SK-N-SH treated with all-trans-retinoic acid at 6 μM for 48 hours (cell line): ENCODE data around the gene ST3GAL4.

ENCODE experiments used
- ATAC-seq: fragments of 200-7000 bp; cut with Tn5 transposase; 3 replicates; pipeline ENCODE4 v1.9.1; 2020; ENCODE audit warnings: mild to moderate bottlenecking, moderate library complexity
- ARNTL ChIP-seq: fragments of 450-650 bp; formaldehyde crosslinking; IDR thresholded peaks from 2 replicates; pipeline ENCODE4 v1.5.0; 2020; ENCODE audit warnings: low read depth, mild to moderate bottlenecking, moderate library complexity, borderline replicate concordance
- CSDC2 ChIP-seq: fragments of 250-450 bp; sonication (Bioruptor Pico); IDR thresholded peaks from 2 replicates; pipeline ENCODE4 v1.5.0; 2020; ENCODE audit warnings: mild to moderate bottlenecking, moderate library complexity
- ESRRG ChIP-seq: fragments of 250-450 bp; sonication (Bioruptor Pico); IDR thresholded peaks from 2 replicates; pipeline ENCODE4 v1.6.1; 2021; ENCODE audit warnings: mild to moderate bottlenecking
- GLIS3 ChIP-seq: fragments of 250-450 bp; sonication (Bioruptor Pico); IDR thresholded peaks from 2 replicates; pipeline ENCODE4 v1.5.0; 2020; ENCODE audit warnings: mild to moderate bottlenecking, moderate library complexity
- ISL1 ChIP-seq: fragments of 250-450 bp; sonication (Bioruptor Pico); IDR thresholded peaks from 2 replicates; pipeline ENCODE4 v2.1.2; 2022; ENCODE audit warnings: mild to moderate bottlenecking, moderate library complexity
- OSR1 ChIP-seq: fragments of 250-450 bp; sonication (Bioruptor Pico); IDR thresholded peaks from 2 replicates; pipeline ENCODE4 v1.8.0; 2022; ENCODE audit warnings: moderate library complexity, mild to moderate bottlenecking, inconsistent platforms
- PATZ1 ChIP-seq: fragments of 250-450 bp; sonication (Bioruptor Pico); IDR thresholded peaks from 2 replicates; pipeline ENCODE4 v1.8.0; 2020; ENCODE audit warnings: mild to moderate bottlenecking, moderate library complexity, borderline replicate concordance
- PPARA ChIP-seq: fragments of 250-450 bp; sonication (Bioruptor Pico); IDR thresholded peaks from 2 replicates; pipeline ENCODE4 v1.5.0; 2020; ENCODE audit warnings: mild to moderate bottlenecking, borderline replicate concordance
- RARB ChIP-seq: fragments of 250-450 bp; sonication (Bioruptor Pico); IDR thresholded peaks from 2 replicates; pipeline ENCODE4 v1.8.0; 2021; ENCODE audit warnings: mild to moderate bottlenecking, moderate library complexity
- SNAI2 ChIP-seq: fragments of 250-450 bp; sonication (Bioruptor Pico); IDR thresholded peaks from 2 replicates; pipeline ENCODE4 v1.5.0; 2020; ENCODE audit warnings: mild to moderate bottlenecking, moderate library complexity
- TCF4 ChIP-seq: fragments of 250-450 bp; sonication (Bioruptor Pico); IDR thresholded peaks from 2 replicates; pipeline ENCODE4 v1.8.0; 2021; ENCODE audit warnings: mild to moderate bottlenecking, moderate library complexity, borderline replicate concordance
- TOX ChIP-seq: fragments of 250-450 bp; sonication (Bioruptor Pico); IDR thresholded peaks from 2 replicates; pipeline ENCODE4 v1.8.0; 2021; ENCODE audit warnings: mild to moderate bottlenecking, moderate library complexity, borderline replicate concordance
- ZC3H10 ChIP-seq: fragments of 250-450 bp; sonication (Bioruptor Pico); IDR thresholded peaks from 2 replicates; pipeline ENCODE4 v1.5.1; 2021; ENCODE audit warnings: mild to moderate bottlenecking, moderate library complexity
- ZFP3 ChIP-seq: fragments of 250-450 bp; sonication (Bioruptor Pico); IDR thresholded peaks from 2 replicates; pipeline ENCODE4 v1.5.0; 2020; ENCODE audit warnings: mild to moderate bottlenecking, moderate library complexity
- ZNF565 ChIP-seq: fragments of 450-650 bp; formaldehyde crosslinking; conservative IDR thresholded peaks from 2 replicates; pipeline ENCODE4 v1.5.0; 2020; ENCODE audit warnings: low read depth, mild to moderate bottlenecking, moderate library complexity
- ZNF70 ChIP-seq: fragments of 450-650 bp; formaldehyde crosslinking; IDR thresholded peaks from 2 replicates; pipeline ENCODE4 v1.5.0; 2020; ENCODE audit warnings: mild to moderate bottlenecking, moderate library complexity
- ZNF8 ChIP-seq: fragments of 450-650 bp; formaldehyde crosslinking; IDR thresholded peaks from 2 replicates; pipeline ENCODE4 v1.5.0; 2020; ENCODE audit warnings: mild to moderate bottlenecking, moderate library complexity
- TF ChIP-seq, protein P1 (sequence below): fragments of 250-450 bp; sonication (Bioruptor Pico); IDR thresholded peaks from 2 replicates; pipeline ENCODE4 v1.5.1; 2020; ENCODE audit warnings: low read depth, mild to moderate bottlenecking, moderate library complexity
- TF ChIP-seq, protein P2 (sequence below): fragments of 250-450 bp; sonication (Bioruptor Pico); IDR thresholded peaks from 2 replicates; pipeline ENCODE4 v1.5.0; 2020; ENCODE audit warnings: mild to moderate bottlenecking, moderate library complexity
- TF ChIP-seq, protein P3 (sequence below): fragments of 250-450 bp; sonication (Bioruptor Pico); IDR thresholded peaks from 2 replicates; pipeline ENCODE4 v1.8.0; 2021; ENCODE audit warnings: low read depth, mild to moderate bottlenecking, moderate library complexity, borderline replicate concordance
- TF ChIP-seq, protein P4 (sequence below): fragments of 250-450 bp; sonication (Bioruptor Pico); IDR thresholded peaks from 2 replicates; pipeline ENCODE4 v1.5.1; 2021; ENCODE audit warnings: mild to moderate bottlenecking, moderate library complexity

ST3GAL4 gene

DNA sequence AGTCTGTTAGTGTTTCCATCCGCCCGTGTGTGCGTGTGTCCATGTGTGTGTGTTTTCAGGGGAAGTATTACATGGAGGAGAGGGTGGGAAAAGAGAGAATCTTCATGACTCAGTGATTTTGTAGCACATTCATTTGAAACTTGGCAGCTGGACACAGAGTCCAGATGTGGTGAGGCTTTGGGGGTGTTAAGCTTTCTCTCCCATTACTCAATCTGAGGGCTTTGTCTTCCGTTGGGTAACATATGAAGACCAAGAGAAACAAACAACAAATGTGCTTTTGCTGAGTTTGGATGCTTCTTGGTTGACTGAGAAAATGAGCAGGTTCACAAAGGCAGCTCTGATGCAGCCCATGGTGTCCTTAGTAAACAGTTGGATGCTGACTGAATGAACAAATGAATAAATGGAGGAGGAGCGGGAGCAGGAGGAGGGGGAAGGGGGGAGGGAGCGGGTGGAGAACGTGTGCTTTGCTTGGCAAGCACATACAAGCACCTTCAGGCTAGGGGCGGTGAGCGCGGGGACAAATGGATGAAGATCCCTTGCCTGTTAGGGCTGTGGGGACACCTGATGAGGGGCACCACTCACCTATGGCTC, 104.3 kb downstream of the ST3GAL4 start:
- TF ChIP-seq RARB (CRISPR knock-in tag) (no peak), ARNTL (CRISPR knock-in tag) (no peak), ESRRG (CRISPR knock-in tag) (no peak)
- ATAC-seq: no peak

DNA sequence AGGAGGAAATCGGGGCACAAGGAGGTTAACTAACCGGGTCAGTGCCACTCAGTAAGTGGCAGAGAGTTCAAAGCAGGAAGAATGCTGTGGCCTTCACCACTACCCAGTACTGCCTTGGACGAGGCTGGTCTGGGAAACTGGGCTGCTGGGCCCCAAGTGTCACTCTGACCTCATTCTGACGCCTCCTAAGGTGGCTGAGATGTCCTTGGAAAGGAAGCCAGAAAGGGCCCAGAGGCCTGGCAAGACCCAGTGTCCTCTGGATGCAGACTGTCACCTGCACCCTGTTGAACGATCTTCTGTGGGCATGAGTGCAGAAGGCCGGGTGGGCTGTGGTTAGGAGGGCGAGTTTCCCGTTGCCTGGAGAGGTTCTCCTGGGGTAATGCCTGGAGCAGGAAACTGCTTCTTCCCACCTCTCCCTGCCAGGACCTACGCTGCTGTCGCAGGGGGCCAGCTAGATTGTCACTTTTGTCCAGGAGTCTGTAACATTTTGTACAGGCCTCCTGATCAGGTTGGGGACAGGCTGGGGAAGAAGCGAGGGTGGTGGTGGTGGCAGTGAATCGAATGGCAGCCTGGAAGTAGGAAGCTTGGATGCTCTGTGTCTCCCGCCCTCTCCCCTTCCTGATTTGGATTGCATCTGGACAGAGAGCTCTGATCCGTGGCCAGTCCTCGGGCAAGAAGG, 105.1 kb downstream of the ST3GAL4 start:
- TF ChIP-seq ZNF70 (CRISPR knock-in tag) (no peak), CSDC2 (CRISPR knock-in tag) (no peak), ZNF565 (CRISPR knock-in tag) (no peak), RARB (CRISPR knock-in tag) (no peak), ZFP3 (no peak), GLIS3 (CRISPR knock-in tag) (no peak), SNAI2 (CRISPR knock-in tag) (no peak), TCF4 (CRISPR knock-in tag) (no peak), TOX (no peak), ZNF8 (CRISPR knock-in tag) (no peak), PATZ1 (CRISPR knock-in tag) (no peak)
- TF ChIP-seq, protein P1, sequence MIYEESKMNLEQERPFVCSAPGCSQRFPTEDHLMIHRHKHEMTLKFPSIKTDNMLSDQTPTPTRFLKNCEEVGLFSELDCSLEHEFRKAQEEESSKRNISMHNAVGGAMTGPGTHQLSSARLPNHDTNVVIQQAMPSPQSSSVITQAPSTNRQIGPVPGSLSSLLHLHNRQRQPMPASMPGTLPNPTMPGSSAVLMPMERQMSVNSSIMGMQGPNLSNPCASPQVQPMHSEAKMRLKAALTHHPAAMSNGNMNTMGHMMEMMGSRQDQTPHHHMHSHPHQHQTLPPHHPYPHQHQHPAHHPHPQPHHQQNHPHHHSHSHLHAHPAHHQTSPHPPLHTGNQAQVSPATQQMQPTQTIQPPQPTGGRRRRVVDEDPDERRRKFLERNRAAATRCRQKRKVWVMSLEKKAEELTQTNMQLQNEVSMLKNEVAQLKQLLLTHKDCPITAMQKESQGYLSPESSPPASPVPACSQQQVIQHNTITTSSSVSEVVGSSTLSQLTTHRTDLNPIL (CRISPR knock-in tag): no peak
- TF ChIP-seq, protein P2, sequence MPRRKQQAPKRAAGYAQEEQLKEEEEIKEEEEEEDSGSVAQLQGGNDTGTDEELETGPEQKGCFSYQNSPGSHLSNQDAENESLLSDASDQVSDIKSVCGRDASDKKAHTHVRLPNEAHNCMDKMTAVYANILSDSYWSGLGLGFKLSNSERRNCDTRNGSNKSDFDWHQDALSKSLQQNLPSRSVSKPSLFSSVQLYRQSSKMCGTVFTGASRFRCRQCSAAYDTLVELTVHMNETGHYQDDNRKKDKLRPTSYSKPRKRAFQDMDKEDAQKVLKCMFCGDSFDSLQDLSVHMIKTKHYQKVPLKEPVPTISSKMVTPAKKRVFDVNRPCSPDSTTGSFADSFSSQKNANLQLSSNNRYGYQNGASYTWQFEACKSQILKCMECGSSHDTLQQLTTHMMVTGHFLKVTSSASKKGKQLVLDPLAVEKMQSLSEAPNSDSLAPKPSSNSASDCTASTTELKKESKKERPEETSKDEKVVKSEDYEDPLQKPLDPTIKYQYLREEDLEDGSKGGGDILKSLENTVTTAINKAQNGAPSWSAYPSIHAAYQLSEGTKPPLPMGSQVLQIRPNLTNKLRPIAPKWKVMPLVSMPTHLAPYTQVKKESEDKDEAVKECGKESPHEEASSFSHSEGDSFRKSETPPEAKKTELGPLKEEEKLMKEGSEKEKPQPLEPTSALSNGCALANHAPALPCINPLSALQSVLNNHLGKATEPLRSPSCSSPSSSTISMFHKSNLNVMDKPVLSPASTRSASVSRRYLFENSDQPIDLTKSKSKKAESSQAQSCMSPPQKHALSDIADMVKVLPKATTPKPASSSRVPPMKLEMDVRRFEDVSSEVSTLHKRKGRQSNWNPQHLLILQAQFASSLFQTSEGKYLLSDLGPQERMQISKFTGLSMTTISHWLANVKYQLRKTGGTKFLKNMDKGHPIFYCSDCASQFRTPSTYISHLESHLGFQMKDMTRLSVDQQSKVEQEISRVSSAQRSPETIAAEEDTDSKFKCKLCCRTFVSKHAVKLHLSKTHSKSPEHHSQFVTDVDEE (CRISPR knock-in tag): no peak
- TF ChIP-seq, protein P3, sequence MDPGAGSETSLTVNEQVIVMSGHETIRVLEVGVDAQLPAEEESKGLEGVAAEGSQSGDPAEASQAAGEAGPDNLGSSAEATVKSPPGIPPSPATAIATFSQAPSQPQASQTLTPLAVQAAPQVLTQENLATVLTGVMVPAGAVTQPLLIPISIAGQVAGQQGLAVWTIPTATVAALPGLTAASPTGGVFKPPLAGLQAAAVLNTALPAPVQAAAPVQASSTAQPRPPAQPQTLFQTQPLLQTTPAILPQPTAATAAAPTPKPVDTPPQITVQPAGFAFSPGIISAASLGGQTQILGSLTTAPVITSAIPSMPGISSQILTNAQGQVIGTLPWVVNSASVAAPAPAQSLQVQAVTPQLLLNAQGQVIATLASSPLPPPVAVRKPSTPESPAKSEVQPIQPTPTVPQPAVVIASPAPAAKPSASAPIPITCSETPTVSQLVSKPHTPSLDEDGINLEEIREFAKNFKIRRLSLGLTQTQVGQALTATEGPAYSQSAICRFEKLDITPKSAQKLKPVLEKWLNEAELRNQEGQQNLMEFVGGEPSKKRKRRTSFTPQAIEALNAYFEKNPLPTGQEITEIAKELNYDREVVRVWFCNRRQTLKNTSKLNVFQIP (CRISPR knock-in tag): no peak
- no peak for ATAC-seq

GRCh38 chr11:126461096-126461440, 105.6 kb downstream of the ST3GAL4 start:
- no peak for ATAC-seq
- TF ChIP-seq RARB (CRISPR knock-in tag): no peak
- TF ChIP-seq PPARA: no peak
- TF ChIP-seq, protein P4, sequence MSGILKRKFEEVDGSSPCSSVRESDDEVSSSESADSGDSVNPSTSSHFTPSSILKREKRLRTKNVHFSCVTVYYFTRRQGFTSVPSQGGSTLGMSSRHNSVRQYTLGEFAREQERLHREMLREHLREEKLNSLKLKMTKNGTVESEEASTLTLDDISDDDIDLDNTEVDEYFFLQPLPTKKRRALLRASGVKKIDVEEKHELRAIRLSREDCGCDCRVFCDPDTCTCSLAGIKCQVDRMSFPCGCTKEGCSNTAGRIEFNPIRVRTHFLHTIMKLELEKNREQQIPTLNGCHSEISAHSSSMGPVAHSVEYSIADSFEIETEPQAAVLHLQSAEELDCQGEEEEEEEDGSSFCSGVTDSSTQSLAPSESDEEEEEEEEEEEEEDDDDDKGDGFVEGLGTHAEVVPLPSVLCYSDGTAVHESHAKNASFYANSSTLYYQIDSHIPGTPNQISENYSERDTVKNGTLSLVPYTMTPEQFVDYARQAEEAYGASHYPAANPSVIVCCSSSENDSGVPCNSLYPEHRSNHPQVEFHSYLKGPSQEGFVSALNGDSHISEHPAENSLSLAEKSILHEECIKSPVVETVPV (CRISPR knock-in tag): no peak
- TF ChIP-seq ISL1: no peak
- no peak for TF ChIP-seq ARNTL (CRISPR knock-in tag)
- no peak for TF ChIP-seq ZC3H10 (CRISPR knock-in tag)
- no peak for TF ChIP-seq OSR1 (CRISPR knock-in tag)
- TF ChIP-seq ZNF70 (CRISPR knock-in tag): no peak
- no peak for TF ChIP-seq PATZ1 (CRISPR knock-in tag)
- TF ChIP-seq, protein P3 (CRISPR knock-in tag): no peak
- TF ChIP-seq, protein P2 (CRISPR knock-in tag): no peak
- TF ChIP-seq ZNF8 (CRISPR knock-in tag): no peak
